Astrocyte of the cerebellum (primary cell): ENCODE measurements around the gene CTRL.

Experiments used
- DNase-seq: peaks from one replicate; pipeline ENCODE4 v3.0.0-alpha.2; 2011; ENCODE audit warnings: low read depth
- H3K4me3 ChIP-seq: 2 replicates; pipeline ENCODE4 v1.5.1; 2011; ENCODE audit warnings: mild to moderate bottlenecking, low read depth, low read length, moderate library complexity
- in situ Hi-C: cut with HindIII; loops from 2 replicates; pipeline ENCODE4 v1.10.0; 2017; ENCODE audit warnings: low sequenced_read_pairs
- TF ChIP-seq, protein P1 (sequence below): IDR thresholded peaks from 2 replicates; pipeline ENCODE4 v1.5.1; 2012; ENCODE audit warnings: low read length, low read depth, moderate library complexity, mild to moderate bottlenecking; ENCODE audit errors: missing control alignments

The CTRL gene

GRCh38 chr16:67931712-67932461 is at the start of gene CTRL:
CTRL (minus strand) TSS chr16:67931862; CDS start chr16:67931852, 10 bp downstream.
- TF ChIP-seq, protein P1, sequence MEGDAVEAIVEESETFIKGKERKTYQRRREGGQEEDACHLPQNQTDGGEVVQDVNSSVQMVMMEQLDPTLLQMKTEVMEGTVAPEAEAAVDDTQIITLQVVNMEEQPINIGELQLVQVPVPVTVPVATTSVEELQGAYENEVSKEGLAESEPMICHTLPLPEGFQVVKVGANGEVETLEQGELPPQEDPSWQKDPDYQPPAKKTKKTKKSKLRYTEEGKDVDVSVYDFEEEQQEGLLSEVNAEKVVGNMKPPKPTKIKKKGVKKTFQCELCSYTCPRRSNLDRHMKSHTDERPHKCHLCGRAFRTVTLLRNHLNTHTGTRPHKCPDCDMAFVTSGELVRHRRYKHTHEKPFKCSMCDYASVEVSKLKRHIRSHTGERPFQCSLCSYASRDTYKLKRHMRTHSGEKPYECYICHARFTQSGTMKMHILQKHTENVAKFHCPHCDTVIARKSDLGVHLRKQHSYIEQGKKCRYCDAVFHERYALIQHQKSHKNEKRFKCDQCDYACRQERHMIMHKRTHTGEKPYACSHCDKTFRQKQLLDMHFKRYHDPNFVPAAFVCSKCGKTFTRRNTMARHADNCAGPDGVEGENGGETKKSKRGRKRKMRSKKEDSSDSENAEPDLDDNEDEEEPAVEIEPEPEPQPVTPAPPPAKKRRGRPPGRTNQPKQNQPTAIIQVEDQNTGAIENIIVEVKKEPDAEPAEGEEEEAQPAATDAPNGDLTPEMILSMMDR, result no peak
- no peak for DNase-seq
- in situ Hi-C loops, result no loop called here
- no peak within 1 kb of the TSS for H3K4me3 ChIP-seq

DNA sequence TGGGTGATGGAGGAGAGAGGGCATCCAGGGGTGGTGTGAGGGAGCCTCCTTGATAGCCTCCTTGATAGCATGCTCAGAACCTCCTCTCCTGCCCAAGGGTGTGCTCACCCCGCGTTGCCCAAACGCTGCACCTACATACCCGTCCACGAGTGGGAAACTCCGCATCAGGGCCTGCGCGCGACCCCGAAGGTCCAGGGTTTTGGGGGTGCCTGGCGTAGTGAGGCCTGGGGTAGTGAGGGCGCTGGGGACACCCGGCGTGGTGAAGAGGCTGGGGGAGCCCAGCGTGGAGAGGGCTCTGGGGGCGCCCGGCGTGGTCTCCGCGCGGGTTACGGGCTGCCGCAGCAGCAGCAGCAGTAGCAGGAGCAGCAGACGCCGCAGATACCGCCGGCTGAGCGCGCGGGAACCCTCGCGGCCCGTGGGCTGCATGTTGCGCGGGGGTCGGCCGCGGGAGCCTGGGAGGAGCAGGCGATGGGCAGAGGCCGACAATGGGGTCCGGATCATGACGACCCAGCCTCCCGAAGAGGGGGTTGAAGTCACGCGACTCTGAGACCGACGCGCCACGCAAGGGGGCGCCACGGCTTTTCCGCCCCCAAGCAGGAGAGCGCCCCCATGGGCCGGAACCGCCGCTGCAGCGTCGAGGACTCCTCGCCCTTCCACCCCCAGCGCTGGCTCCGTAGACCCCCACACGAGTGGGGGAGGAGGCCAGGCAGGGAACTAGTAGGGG is 48.5 kb upstream of the CTRL start, which contains the start of gene DPEP3:
Gene DPEP3 (minus strand): TSS at position 545 of the 724 bp plus-strand sequence. CDS start 119 bp downstream, at position 426.
- in situ Hi-C loops, result no loop called here
- no peak for DNase-seq
- TF ChIP-seq, protein P1, result no peak
- no peak within 1 kb of the TSS for H3K4me3 ChIP-seq

DNA sequence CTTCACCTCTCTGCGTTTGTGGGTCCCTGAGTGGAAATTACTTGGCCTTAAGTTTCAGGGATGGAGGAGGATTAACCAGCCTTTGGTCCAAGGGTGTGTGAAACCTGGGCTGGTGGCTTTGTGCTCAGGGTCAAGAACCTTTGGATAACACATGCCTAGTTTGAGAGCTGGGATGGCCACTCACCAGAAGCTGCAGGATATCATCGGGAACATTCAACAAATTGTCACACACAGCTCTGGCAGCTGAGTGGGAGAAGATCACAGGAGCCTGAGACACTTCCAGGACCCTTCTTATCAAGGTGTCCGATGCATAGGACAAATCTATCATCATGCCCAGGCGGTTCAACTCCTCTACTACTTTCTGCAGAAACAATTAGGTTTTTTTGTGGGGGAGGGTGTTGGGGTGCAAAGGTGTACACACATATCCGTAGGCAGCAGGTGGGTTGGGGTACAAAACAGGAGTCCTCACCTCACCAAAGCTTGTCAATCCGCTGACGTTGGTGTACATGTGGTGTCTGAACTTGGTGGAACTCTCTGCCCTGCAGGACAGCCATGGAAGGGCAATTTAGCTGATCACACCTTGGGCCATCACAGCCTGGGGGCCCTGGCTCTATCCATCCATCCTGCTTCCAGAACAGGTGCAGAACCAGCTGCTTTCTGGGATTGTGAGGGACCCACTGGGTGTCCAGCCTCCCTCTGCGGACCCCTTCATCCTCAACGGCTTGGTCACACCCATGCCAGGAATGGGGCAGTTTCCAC is 46.0 kb upstream of the CTRL start:
- no peak for DNase-seq
- TF ChIP-seq, protein P1, result no peak
- H3K4me3 ChIP-seq, result no peak overlapping the region
- in situ Hi-C loops, result no loop called here

- no peak overlapping the region for H3K4me3 ChIP-seq
- DNase-seq, result no peak
- in situ Hi-C loops, result no loop called here
- TF ChIP-seq, protein P1, result no peak
These were observed 45.3 kb upstream of the CTRL start for GRCh38 chr16:67977005-67977404.

DNA sequence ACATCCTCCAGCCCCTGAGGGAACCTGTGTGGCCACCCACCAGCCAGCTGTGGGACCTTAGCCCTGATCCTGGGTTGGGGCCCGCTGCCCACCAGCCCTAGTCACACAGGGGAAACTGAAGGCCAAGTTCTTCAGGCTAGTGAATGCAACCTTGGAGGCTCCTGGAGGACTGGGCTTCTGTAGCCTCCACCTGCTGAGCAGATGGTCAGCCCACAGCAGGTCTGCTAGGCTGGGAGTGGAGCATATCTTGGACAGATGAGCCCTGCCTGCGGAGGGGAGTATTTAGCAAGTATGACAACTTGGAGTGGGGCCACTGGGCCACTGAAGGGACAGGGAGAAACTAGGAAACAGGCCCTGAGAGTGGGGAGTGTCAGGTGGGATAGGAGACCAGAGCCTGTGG is 44.5 kb upstream of the CTRL start:
- TF ChIP-seq, protein P1, result no peak
- DNase-seq, result no peak
- no peak overlapping the region for H3K4me3 ChIP-seq
- in situ Hi-C loops, result no loop called here
